Activated CD4-positive, alpha-beta T cell treated with anti-CD3 and anti-CD28 coated beads, Interleukin-2, amount 50 U/mL, for 24 hours (primary cell): ENCODE results near the gene FABP7.
"Not testable (repeated sequence)": the region's sequence is repeated elsewhere in the genome, so short reads cannot be mapped to it uniquely, and the experiment has no call there.

Experiments
- DNase-seq, 2 donors: peaks; one replicate each; pipeline ENCODE4 v3.0.0-alpha.2; 2020; ENCODE audit warnings: low read depth in 1 of 2, low spot score in 1 of 2

FABP7 gene

GRCh38 chr6:122779667-122780066 is at the start of gene FABP7:
FABP7 (plus strand) TSS chr6:122779716; CDS start chr6:122779795, 79 bp downstream.
- no peak for DNase-seq

GRCh38 chr6:122730334-122730733 is 49.2 kb upstream of the FABP7 start:
- no peak for DNase-seq

- no peak for DNase-seq
These were observed 48.6 kb upstream of the FABP7 start for GRCh38 chr6:122730775-122731386.

- DNase-seq = no peak
These were observed 46.3 kb upstream of the FABP7 start for GRCh38 chr6:122733259-122733658.

GRCh38 chr6:122734529-122735395 is 44.8 kb upstream of the FABP7 start:
- no peak for DNase-seq

GRCh38 chr6:122735582-122735981 is 43.9 kb upstream of the FABP7 start:
- DNase-seq = no peak

GRCh38 chr6:122736163-122736562 is 43.4 kb upstream of the FABP7 start:
- no peak for DNase-seq

GRCh38 chr6:122736616-122737015 is 42.9 kb upstream of the FABP7 start:
- DNase-seq = no peak

GRCh38 chr6:122740091-122740490 is 39.4 kb upstream of the FABP7 start:
- no peak for DNase-seq

- no peak for DNase-seq
These were observed 38.6 kb upstream of the FABP7 start for GRCh38 chr6:122740936-122741335.

GRCh38 chr6:122744247-122744646 is 35.3 kb upstream of the FABP7 start:
- not testable (repeated sequence) for DNase-seq

- DNase-seq = not testable (repeated sequence)
These were observed 34.7 kb upstream of the FABP7 start for GRCh38 chr6:122744856-122745255.

GRCh38 chr6:122746688-122747087 is 32.8 kb upstream of the FABP7 start:
- no peak for DNase-seq

- DNase-seq = no peak
These were observed 31.9 kb upstream of the FABP7 start for GRCh38 chr6:122747573-122747972.

- not testable (repeated sequence) for DNase-seq
These were observed 30.6 kb upstream of the FABP7 start for GRCh38 chr6:122748945-122749344.

- DNase-seq = no peak
These were observed 30.0 kb upstream of the FABP7 start for GRCh38 chr6:122749451-122750050.

GRCh38 chr6:122751326-122751725 is 28.2 kb upstream of the FABP7 start:
- DNase-seq = no peak

- DNase-seq = no peak
These were observed 27.1 kb upstream of the FABP7 start for GRCh38 chr6:122752459-122752858.

GRCh38 chr6:122753000-122753687 is 26.4 kb upstream of the FABP7 start:
- no peak for DNase-seq

- DNase-seq = no peak
These were observed 25.8 kb upstream of the FABP7 start for GRCh38 chr6:122753688-122754056.

GRCh38 chr6:122754191-122754731 is 25.3 kb upstream of the FABP7 start:
- DNase-seq = no peak
